ENCODE results near the gene EYA3. TPM values are rescaled to one million over a fixed set of nuclear protein-coding genes. Genes with fewer than 3 reads are reported as not detected.

Gene EYA3
- total and polyA plus RNA-seq, 2 of the 4 experiments (the other 2 are of a cell fraction): 9.1 to 17.6 TPM

DNA sequence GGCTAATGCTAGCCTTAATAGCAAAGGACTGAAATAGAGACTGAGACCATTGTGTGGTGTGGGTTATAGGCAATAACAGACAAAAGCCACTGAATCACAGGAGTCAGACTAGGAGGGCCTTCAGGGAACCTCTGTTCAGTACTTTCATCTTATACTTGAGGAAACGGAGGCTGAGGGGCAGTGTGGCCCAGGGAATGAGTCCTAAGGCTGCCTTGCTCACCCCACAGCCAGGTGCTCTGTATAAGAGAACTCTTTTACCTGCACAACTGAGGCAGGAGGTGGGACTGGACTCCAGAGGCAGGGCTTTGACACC is 150.9 kb downstream of the EYA3 start:
- Histone ChIP-seq H2BK120ac (ENCODE audit: low read depth, low read length) (no peak overlapping the region), H3K56ac (ENCODE audit: extremely low read depth, insufficient read depth, low read length) (no peak overlapping the region), H3K4me3 (ENCODE audit: insufficient read depth, low read depth, low read length) (no peak overlapping the region), H3K9me1 (ENCODE audit: insufficient read depth, low read length) (no peaks in the 10 kb centered on the region), H2AFZ (replicated peaks; ENCODE audit: low read length, poor library complexity) (no peak overlapping the region), H3K14ac (replicated peaks; ENCODE audit: low read depth, low read length) (no peak overlapping the region), H4K20me1 (ENCODE audit: insufficient read depth, low read length) (no peaks in the 10 kb centered on the region), H3K27ac (ENCODE audit: insufficient read depth, low read length) (no peak overlapping the region), H3K9ac (ENCODE audit: low read depth, low read length) (no peak overlapping the region), H3K9me3 (ENCODE audit: control insufficient read depth, insufficient read depth, low read length) (no peaks in the 10 kb centered on the region), H3K4ac (ENCODE audit: low read depth, low read length) (no peak overlapping the region), H2AK9ac (replicated peaks; ENCODE audit: low read depth, low read length, poor library complexity) (no peak overlapping the region), H4K8ac (ENCODE audit: low read depth in 2 of 2, low read length in 2 of 2) (no peak overlapping the region), H3K27me3 (ENCODE audit: control insufficient read depth, insufficient read depth, low read length) (peaks cover 29% of the 10 kb centered on the region), H3K23ac (ENCODE audit: low read depth, low read length) (no peak overlapping the region), H3K18ac (ENCODE audit: low read depth, low read length) (no peak overlapping the region), H2AK5ac (ENCODE audit: low read depth, low read length) (no peak overlapping the region), H2BK20ac (ENCODE audit: low read depth, low read length) (no peak overlapping the region), H3K4me2 (ENCODE audit: low read depth, low read length) (no peak overlapping the region), H2BK15ac (ENCODE audit: low read depth, low read length) (no peak overlapping the region), H3K79me1 (ENCODE audit: low read depth in 1 of 2, low read length in 2 of 2) (no peaks in the 10 kb centered on the region), H2BK5ac (ENCODE audit: low read depth, low read length, poor library complexity, severe bottlenecking) (no peak overlapping the region), H4K5ac (ENCODE audit: low read depth, low read length) (no peak overlapping the region), H4K91ac (ENCODE audit: insufficient read depth, low read depth, low read length) (no peak overlapping the region), H3K36me3 (ENCODE audit: control insufficient read depth, insufficient read depth, low read length) (no peaks in the 10 kb centered on the region), H3K4me1 (ENCODE audit: control insufficient read depth, insufficient read depth, low read length) (peaks cover 4% of the 10 kb centered on the region)
- BruUV-seq (replicated peaks): no TSS peak
- dilution Hi-C loops (cut with HindIII; ENCODE audit: low sequenced_read_pairs, unreplicated experiment) (no loop called here), in situ Hi-C loops (cut with MboI; ENCODE audit: low sequenced_read_pairs) (no loop called here), intact Hi-C loops (cut with micrococcal nuclease) (no loop called here)
- no CpG with 5 or more reads among the region's 1 CpG for WGBS, 2 experiments (ENCODE audit: extremely low coverage in 2 of 2, insufficient read length in 1 of 2)
- POLR2A ChIA-PET (ENCODE audit: unreplicated experiment): no interaction called here
- DNase-seq (no peak), ATAC-seq (ENCODE audit: low read depth) (no peak)
- CTCF ChIA-PET: no interaction called here
- TF ChIP-seq FOS (IDR thresholded peaks at IDR 0.05; ENCODE audit: low read depth, low read length) (no peak), RFX5 (IDR thresholded peaks at IDR 0.05; ENCODE audit: low read depth, low read length) (no peak), MAFK (IDR thresholded peaks at IDR 0.05; ENCODE audit: low read depth, low read length) (no peak), RAD21 (IDR thresholded peaks at IDR 0.05; ENCODE audit: low read length) (no peak), BHLHE40 (IDR thresholded peaks at IDR 0.05; ENCODE audit: low read depth, low read length) (no peak), CEBPB (IDR thresholded peaks at IDR 0.05; ENCODE audit: low read depth, low read length) (no peak), CTCF (conservative IDR thresholded peaks at IDR 0.05; ENCODE audit: low read depth, low read length) (no peak), NFE2L2 (IDR thresholded peaks at IDR 0.05; ENCODE audit: low read depth, low read length) (no peak), MXI1 (IDR thresholded peaks at IDR 0.05; ENCODE audit: borderline replicate concordance, low read depth, low read length) (no peak), POLR2A (IDR thresholded peaks at IDR 0.05; ENCODE audit: low read depth, low read length) (no peak), RCOR1 (IDR thresholded peaks at IDR 0.05; ENCODE audit: insufficient replicate concordance, low read length) (no peak), MAZ (IDR thresholded peaks at IDR 0.05; ENCODE audit: borderline replicate concordance, low read depth, low read length) (no peak), SMC3 (IDR thresholded peaks at IDR 0.05; ENCODE audit: low read depth, low read length) (no peak), CHD1 (IDR thresholded peaks at IDR 0.05; ENCODE audit: low read depth, low read length) (no peak)
- TF ChIP-seq, protein P1, sequence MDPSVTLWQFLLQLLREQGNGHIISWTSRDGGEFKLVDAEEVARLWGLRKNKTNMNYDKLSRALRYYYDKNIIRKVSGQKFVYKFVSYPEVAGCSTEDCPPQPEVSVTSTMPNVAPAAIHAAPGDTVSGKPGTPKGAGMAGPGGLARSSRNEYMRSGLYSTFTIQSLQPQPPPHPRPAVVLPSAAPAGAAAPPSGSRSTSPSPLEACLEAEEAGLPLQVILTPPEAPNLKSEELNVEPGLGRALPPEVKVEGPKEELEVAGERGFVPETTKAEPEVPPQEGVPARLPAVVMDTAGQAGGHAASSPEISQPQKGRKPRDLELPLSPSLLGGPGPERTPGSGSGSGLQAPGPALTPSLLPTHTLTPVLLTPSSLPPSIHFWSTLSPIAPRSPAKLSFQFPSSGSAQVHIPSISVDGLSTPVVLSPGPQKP (IDR thresholded peaks at IDR 0.05; ENCODE audit: borderline replicate concordance, low read depth, low read length): no peak
- TF ChIP-seq, protein P2, sequence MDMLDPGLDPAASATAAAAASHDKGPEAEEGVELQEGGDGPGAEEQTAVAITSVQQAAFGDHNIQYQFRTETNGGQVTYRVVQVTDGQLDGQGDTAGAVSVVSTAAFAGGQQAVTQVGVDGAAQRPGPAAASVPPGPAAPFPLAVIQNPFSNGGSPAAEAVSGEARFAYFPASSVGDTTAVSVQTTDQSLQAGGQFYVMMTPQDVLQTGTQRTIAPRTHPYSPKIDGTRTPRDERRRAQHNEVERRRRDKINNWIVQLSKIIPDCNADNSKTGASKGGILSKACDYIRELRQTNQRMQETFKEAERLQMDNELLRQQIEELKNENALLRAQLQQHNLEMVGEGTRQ (IDR thresholded peaks at IDR 0.05; ENCODE audit: low read depth, low read length): no peak

Data from IMR-90 (cell line).